ENCODE results near the gene PXN.

The PXN gene

DNA sequence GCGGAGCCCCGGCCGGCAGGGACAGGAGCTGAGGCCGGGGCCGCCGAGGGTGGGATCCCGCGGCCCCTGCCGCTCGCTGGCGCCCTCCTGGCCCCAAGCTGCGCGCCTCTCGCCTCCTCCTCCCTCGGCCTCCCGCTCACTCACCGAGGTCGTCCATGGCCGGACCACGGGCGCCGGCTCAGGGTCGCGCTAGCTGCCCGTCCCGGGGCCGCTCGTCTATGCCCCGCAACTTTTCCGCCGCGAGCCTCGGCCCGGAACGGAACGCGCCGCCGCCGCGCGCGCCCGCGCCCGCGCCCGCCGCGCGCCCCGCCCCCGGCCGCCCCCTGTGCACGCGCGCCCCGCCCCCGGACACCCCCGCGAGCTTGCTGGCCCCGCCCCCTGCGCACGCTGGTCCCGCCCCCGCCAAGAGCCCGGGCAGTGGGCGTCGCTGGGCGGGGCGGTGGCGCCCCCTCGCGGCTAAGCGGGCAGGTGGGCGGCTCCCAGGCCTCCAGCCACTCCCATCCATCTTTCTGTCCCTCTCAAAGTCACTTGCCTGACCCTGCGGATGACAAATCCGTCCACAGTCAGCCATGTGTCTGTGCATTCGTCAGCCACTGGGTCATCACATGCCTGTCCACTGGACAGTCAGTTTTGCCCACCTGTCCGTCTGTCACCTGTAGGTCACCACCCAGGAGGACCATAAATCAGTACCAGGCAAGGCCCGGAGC is at the start of gene PXN:
Gene PXN (minus strand): TSS at position 258 of the 707 bp plus-strand sequence. CDS start 101 bp downstream, at position 157.
- peak; percentile 92 for DNase-seq

DNA sequence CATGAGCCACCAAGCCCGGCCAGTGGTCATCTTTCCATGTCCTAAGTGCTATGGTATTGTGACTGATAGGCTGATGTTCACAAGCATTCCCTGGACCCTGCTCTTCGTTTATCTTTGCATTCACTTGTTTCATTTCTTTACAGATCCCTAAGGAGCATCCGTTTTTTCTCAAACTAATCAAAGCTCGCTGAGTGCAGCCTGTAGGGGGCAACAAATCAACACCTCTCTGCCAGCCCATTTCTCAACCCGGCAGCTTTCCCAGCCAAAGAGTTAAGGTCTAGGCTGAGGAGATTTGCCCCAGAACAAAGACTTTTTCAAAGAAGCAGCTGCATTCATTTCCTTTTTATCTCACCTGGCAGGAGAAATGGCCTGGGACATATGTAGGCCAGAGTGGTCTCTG is 48.7 kb upstream of the PXN start:
- DNase-seq, result no peak

GRCh38 chr12:120301962-120302815 is 36.7 kb upstream of the PXN start, which contains the start of gene SIRT4:
Gene SIRT4, plus strand, starts transcription at chr12:120302321. Its CDS starts 1,241 bp downstream, at chr12:120303562.
- peak; percentile 93 for DNase-seq

DNA sequence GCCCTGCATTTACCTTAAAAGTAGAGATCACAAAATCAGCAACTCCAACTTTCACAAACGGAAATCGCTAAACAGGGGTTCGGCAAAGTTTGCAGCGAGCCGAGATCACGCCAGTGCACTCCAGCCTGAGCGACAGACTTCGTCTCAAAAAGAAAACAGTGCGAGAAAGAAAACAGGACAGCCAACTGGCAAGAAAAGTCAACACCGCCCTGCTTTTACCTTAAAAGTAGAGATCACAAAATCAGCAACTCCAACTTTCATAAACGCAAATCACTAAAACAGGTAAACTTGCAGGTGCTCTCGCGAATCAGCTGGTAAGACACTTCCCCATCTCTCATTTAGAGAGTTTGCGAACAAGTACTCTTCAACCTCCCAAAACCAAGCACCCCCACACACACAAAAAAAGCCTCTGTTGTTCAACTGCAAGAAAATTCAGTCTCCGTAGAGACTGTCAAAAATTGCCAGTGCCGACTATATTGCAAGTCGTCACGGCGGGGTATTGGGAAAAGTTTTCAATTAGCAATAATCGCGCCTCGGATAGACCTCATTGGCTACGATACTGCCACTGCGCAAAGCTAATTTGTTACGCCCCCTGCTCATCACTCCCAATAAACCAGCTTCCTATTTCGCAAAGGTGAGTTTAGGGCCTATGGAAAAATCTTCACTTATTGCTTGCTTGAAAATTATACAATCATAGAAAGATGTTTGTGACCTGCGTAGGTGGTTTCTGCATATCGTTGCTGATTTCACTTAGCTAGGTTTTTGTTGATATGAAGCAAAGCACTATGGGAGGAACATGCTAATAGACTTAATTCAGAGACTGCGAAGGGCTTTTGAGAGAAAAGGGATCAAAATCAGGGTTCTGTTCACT is 27.4 kb upstream of the PXN start, which contains the start of gene RNU4-1:
Gene RNU4-1 (minus strand): TSS at position 577 of the 871 bp plus-strand sequence.
- DNase-seq, result peak; percentile 85

DNA sequence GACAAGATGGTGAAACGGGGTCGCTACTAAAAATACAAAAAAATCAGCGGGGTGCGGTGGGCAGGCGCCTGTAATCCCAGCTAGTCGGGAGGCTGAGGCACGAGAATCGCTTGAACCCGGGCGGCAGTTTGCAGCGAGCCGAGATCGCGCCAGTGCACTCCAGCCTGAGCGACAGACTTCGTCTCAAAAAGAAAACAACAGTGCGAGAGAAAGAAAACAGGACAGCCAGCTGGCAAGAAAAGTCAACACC is 26.8 kb upstream of the PXN start:
- DNase-seq, result no peak

GRCh38 chr12:120290609-120291305 is 25.2 kb upstream of the PXN start:
- peak; percentile 60 for DNase-seq

- DNase-seq, result no peak
These were observed 22.0 kb upstream of the PXN start for GRCh38 chr12:120287491-120287890.

DNA sequence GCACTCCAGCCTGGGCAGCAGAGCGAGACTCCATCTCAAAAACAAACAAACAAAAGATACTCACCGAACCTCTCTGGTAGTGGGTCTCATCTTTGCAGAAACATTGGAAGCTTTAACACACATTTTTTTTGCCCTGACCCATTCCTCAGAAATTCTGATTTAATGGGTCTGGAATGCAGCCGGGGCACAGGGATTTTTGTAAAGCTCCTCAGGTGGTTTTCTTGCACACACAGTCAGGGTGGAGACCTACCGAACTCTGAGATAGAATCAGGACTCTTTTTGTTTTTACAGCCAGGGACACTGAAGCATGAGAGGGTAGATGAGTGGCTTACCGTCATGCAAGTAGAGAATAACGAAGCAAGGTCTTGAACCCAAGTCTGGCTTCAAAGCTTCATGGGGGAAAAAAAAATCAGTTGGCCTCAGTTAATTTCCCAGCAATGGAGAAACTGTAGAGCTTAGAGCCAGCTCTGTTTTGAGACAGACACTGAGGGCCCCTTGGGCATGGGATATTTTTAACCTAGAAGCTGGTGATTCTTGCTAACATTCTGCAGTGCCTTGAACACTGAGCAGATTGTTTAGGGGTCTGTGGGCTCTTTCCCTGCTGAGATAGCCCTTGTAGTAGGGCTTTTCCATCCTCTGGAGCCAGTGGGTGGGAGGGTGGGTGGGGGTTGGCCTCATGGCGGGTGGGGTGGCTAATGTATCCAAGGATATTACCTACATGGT is 21.4 kb upstream of the PXN start:
- no peak for DNase-seq

- DNase-seq, result no peak
These were observed 18.9 kb upstream of the PXN start for GRCh38 chr12:120284381-120284780.

- no peak for DNase-seq
These were observed 17.8 kb upstream of the PXN start for GRCh38 chr12:120283318-120283717.

DNA sequence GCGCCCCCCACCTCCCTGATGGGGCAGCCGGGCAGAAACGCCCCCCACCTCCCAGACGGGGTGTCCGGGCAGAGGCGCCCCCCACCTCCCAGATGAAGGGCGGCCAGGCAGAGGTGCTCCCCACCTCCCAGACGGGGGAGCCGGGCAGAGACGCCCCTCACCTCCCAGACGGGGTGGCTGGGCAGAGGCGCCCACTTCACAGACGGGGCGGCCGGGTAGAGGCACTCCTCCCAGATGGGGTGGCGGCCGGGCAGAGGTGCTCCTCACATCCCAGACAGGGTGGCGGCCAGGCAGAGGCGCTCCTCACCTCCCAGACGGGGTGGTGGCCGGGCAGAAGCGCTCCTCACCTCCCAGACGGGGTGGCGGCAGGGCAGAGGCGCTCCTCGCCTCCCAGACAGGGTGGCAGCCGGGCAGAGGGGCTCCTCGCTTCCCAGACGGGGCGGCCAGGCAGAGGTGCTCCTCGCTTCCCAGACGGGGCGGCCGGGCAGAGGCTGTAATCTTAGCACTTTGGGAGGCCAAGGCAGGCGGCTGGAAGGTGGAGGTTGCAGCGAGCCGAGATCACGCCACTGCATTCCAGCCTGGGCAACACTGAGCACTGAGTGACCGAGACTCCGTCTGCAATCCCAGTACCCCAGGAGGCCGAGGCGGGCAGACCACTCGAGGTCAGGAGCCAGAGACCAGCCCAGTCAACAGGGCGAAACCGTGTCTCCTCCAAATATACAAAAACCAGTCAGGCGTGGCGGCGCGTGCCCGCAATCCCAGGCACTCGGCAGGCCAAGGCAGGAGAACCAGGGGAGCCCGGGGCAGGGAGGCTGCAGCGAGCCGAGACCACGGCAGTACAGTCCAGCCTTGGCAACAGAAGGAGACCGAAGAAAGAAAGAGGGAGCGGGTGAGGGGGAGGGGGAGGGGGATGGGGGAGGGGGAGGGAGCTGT is 12.9 kb upstream of the PXN start:
- no peak for DNase-seq

DNA sequence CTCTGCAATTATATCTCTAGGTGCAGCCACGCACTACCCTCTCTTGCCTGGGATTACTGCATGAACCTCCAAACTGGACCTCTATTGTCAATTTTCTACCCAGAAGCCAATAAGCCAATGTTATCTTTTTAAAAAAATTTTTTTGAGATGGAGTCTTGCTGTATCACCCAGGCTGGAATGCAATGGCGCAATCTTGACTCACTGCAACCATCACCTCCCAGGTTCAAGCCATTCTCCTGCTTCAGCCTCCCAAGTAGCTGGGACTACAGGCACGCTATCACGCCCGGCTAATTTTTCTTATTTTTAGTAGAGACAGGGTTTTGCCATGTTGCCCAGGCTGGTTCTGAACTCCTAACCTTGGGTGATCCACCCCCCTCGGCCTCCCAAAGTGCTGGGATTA is 11.2 kb upstream of the PXN start:
- no peak for DNase-seq

GRCh38 chr12:120267736-120268135 is 2.2 kb upstream of the PXN start:
- DNase-seq, result no peak

DNA sequence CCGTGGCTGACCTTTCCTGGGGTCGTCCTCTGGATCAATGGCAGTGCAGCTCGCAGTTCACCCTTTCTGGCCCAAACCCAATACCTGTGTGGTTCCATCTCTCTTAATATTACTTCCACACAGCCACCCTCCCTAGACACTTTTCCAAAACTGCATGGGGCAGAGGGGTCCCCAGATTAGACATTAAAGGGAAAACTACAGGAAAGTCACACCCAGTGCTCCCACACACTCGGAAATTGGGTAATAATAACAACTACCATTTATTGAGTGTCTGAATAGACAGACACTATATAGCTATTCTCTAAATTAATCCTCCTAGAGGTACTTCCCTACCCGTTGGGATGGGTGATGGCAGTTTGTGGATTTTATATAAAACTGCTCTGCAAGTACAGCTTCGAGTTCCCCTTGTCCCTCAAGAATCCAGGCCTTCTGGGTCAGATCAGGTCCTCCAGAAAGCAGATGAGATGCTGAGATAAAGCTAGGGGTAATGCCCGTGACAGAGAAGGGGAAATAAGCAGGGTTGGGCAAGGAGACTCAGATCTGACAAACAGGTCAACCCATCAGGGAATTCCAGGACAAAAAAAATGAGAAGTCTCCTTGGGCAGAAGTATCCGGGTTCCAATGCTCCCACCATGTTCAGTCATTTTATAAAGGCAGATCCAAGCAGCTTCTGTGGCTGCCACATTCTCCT is 795 bp upstream of the PXN start:
- no peak for DNase-seq

- no peak for DNase-seq
These were observed 542 bp downstream of the PXN start for GRCh38 chr12:120264904-120265472.

DNA sequence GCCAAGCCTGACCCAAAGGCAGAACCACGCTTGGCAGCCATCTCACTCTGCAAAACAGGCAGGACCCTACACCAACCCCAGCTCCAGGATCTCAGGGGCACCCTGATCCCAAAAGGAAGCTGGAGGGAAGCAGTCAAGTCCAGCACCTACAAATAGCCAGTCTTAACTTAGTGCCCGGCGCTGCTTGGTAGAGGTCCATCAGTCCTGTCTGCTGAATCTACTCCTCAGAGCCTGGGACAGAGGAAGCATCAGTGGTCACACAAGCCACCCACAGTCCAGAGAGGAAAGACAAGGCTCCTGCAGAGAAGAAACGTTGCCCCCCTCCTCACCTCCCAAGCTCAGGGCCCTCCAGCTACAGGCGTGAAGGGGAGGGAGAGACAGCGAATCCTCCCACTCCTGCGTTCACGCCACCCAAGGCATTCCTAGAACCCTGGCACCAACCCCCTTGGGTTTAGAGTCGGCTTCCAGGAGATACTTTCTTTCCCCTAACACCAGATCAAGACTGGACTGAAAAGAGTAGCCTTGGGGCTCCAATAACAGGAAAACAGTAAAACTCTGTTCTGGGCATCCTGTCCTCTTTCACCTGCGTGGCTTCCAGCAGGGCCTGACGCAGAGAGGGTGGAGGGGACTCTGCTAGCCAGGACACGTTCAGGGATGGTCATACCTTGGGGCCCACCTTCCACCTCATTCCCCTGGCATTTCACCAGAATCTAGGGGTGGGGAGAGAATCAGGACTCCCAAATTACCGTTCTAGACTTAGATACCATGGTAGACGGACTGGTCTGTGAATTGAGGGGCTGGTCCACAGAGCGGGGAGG is 1.2 kb downstream of the PXN start:
- DNase-seq, result peak; percentile 24

DNA sequence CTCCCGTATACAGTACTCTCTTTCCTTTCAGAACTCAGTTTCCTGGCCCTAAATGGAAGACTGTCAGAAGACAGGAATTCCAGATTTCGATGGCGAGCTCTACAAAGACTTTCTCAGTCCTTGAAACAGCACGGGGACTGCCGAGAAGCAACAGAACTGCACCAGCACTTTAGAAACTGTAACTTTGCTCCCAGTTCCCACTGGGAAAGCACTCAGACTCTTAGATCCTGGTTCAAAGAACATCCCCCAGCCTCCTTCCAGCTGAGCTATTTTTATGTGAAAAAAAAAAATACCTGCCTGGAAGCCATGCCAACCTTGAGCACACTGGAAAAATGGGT is 1.8 kb downstream of the PXN start:
- DNase-seq, result no peak

GRCh38 chr12:120262852-120263747 is 2.4 kb downstream of the PXN start:
- DNase-seq, result no peak

Data from stimulated activated CD4-positive, alpha-beta T cell treated with anti-CD3 and anti-CD28 coated beads, Interleukin-15, amount 100 ng/mL, for 24 hours (primary cell).